Measurements from ENCODE around the gene RRP12. TPM values are rescaled to one million over a fixed set of nuclear protein-coding genes. Genes with fewer than 3 reads are reported as not detected.

RRP12 gene
- polyA plus RNA-seq, 4 donors, result 20.0 to 24.5 (median 21.4) TPM

DNA sequence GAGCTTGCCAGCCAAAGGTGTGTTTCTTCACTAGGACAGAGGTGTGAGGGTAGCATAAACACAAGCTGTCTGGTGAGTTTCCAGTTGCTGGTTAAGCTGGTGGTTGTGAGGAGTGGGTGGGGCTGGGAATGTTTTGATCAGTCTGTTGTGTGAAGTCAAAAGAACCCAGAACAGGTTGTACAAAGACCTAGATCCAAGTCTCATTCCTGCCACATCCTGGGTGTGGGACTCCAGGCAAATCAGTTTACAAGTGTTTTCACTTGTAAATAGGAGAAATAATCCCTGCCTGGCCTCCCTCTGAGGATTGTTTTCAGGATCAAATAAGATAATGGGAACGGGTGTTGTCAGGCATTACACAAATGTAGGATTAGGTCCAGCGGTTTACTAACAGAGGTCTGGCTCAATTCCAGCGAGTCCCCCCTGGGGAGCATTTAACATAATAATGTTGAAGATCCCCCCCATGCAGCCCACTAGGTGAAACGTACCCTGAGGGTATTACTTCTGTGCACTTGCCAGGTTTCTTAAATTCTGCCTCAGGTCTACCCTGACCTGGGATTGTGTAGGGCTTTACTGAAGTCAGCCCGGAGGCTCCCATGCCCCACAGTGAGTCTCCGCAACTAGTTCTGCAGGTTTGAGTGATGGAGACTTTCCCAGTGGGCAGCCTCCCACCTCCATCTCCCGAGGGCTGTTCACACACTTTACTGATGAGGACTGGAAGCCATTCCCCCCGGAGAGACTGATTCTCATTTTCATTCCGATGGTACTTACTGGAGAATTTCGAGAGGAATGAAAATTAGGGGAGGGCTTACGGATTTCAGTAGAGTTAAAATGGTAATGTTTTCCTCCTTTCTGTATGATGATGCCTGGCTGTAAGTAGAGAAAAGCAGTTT is 64.0 kb downstream of the RRP12 start:
- no peak for DNase-seq (ENCODE audit: low read depth in 4 of 4, low spot score in 3 of 4)

DNA sequence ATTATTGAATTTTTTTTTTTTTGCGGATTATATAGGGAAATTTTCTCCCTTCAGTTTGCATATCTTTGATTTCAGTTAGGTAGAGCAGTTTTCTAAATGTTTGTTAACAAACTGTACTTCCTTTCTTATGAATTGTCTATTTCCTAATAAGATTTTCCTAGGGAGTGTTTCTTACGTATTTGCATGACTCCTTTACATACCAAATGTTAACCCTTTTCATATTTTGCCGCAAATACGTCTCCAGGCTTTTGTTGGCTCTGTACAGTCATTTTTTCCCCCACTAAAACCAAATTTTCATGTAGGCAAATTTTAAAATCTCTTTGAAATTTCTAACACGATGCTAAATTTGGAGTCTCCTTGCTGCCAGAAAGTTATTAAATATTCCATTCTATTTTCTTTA is 64.7 kb downstream of the RRP12 start:
- no peak for DNase-seq (ENCODE audit: low read depth in 4 of 4, low spot score in 3 of 4)

DNA sequence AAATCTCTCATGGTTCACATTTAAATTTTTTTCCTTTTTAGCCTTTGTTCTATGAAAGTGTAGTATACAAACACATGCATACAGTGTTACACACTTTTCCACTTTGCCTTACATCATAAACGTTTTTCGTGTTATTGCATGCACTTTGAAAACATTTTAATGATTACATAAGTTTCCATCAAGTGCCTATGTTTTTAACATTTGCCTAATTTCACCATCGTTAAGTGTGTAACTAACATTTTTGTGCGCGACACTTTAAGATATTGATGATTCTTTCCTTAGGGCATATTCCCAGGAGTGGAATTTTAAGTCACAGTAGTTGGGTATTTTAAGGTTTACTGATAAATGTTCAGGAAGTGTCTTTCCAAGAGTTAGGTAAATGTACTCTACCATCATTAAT is 65.1 kb downstream of the RRP12 start:
- no peak for DNase-seq (ENCODE audit: low read depth in 4 of 4, low spot score in 3 of 4)

DNA sequence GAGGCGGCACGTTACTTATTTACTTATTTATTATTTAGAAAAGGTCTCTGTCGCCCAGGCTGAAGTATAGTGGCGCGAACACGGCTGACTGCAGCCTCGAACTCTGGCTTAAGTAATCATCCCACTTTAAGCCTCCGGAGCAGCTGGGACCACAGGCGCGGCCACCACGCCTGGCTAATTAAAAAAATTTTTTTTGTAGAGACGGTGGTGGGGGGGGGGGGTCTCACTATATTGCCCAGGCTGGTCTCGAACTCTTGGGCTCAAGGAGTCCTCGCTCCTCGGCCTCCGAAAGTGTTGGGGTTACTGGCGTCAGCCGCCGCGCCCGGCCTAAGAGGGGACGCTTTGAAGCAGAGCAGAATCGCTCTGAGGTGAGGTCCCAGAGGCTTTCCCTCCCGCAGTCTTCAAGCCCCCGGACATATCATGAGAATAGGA is 65.9 kb downstream of the RRP12 start:
- DNase-seq (ENCODE audit: low read depth in 4 of 4, low spot score in 3 of 4), result no peak

DNA sequence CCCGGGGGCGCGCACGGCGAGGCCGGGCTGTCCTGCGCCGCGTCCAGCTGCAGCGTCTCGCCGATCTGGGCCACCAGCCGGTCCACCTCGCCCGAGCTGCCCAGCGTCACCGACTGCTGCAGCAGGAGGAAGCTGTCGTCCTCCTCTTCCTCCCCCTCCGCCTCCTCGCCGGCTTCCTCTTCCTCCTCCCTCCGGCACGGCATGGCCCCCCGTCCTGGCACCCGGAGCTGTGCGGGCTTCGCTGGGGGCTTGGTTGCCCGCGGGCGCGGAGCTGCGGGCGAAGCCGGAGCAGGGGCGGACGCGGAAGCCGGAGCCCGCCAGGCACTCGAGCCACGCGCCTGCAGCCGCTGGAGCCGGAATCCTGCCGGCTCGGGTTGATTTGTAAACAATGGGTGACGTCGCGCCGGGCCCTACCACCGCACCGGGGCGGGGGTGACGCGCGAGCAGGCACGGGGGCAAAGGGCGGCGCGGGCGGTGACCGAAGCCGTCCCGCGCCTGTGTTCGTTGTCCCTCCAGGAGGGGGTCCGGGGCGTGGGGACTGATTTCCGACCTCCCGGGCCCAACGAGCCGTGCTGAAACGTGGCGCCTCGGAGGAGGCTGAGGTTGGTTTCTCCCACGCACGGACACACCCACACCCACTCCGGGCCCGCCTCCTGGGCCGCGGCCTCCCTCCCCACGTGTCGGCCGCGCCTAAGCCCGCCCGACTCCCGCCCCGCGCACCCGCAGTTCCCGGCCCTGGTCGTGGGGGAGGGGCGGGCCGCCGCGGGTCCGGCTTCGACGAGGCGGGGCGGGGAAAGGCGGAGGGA is 66.6 kb downstream of the RRP12 start, which contains the start of gene FRAT2:
Gene FRAT2, minus strand, starts transcription at position 360 of the 806 bp plus-strand sequence. Its CDS starts 157 bp downstream, at position 203.
- peak; percentile 80 to 88 (median 82) for DNase-seq (ENCODE audit: low read depth in 4 of 4, low spot score in 3 of 4)

DNA sequence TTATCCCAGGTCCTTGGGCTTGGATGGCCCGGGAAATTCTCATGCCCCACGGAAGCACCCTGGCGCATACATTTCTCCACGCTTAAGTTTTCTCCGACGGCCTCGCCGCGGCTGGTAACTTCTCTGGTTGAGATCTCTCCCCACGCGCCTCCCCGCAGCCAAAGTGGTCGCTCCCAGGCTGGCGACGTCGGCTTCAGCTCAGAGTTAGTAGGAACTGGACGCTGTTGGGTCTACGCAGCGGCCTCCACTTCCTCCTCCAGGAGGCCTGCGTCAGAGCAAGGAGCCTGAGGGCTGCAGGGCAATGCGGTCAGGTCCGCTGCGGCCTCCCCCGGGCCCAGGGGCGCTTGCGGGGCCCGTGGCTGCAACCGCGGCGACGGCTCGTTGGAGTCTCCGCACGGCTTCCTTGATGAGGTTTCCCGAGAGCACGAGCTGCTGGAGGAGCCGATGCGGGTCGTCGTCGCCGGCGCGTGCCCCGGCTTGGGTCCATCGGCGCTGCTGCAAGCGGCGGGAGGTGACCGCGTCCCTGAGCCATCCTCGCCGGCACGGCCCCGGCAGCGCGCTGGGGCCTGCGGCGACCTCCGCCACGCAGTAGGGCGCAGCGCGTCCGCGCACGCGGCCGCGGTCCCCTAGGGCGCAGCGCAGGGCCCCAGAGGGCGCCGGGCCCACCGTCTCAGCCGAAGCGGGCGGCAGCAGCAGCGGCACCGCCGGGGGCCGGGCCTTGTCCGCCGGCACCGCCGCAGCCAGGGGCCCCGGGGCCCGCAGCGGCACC is 67.4 kb downstream of the RRP12 start:
- no peak for DNase-seq (ENCODE audit: low read depth in 4 of 4, low spot score in 3 of 4)

DNA sequence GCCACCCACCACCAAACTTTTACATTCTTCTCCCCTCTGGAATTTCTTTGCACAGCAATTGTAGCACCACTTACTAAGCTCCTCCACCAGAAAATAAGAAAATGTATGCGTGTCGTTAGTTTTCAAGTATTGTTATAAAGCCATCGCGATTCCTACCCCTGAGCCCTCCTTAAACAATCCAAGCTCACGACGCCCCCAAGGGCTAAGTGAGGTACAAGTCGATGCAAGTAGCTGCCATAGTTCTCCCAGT is 67.9 kb downstream of the RRP12 start:
- DNase-seq (ENCODE audit: low read depth in 4 of 4, low spot score in 3 of 4), result no peak

DNA sequence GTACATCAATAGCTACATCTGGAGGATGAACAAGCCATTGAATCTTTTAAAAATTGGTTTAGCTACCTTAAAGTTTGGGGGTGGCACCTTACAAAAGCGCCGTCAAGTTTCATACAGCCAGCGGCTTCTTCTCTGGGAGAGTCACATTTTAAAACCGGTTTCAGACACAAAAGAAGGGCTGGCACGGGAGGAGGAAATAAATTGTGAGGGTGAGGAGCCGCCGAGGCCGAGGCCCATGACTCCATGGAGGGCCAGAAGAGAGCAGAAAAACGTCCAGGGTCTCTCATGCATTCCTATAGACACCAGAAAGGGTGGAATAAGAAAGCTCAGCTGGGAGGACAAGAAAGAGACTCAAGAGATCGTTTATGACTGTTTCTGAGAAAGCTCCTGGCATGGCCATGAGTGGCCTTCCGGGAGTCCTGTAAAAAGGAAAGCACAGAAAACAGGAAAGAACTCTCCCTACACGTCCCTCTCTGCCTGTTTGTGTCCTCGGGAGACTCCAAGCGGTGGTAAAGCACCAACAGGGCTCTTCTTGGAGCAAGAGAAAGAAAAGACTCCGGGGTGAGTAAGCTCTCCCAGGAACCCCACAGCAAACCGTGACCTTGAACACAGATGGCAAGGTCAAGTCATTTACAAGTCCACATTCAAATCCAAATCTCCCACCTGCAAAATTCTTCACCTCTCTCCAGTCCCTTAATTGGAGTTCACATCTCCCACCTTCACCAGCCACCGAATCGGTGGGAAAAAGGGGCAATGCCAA is 68.4 kb downstream of the RRP12 start:
- DNase-seq (ENCODE audit: low read depth in 4 of 4, low spot score in 3 of 4), result no peak

DNA sequence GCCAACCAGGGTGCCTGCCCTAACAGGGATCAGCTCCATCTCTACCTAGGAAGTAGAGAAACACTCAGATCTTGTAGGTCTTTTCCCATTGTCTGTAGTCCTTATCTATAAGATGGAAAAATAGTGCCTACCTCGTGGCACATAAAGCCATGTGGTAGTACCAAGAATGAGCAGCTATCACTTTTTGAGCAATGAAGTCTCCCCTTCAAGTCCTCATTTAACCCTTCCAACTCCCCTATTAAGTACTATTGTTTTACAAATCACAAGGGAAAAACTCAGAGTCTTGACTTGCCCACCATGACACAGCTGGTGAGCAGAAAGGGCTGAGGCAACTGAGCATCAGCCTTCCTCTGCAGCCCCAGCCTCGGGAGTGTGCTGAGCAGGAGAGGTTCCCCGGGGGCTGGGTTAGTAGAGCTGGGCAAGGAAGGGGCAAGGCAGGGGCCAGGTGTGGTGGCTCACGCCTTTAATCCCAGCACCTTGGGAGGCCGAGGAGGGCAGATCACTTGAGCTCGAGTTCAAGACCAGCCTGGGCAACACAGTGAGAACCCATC is 69.9 kb downstream of the RRP12 start:
- no peak for DNase-seq (ENCODE audit: low read depth in 4 of 4, low spot score in 3 of 4)

DNA sequence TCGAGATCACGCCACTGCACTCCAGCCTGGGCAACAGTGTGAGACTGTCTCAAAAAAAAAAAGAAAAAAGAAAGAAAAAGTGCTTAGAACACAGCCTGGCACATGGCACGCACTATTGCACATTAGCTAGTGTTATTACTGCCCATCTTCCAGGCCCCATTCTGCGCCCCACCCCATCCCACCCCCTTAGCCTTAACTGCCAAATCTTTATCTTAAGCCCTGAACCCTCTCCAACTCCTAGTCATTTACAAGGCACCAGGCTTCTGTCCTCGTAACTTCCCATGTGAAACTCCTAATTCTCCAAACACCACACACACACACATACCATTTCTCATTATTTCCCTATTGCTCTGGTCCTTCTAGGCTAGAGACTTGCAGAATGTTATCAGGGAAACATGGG is 71.4 kb downstream of the RRP12 start:
- no peak for DNase-seq (ENCODE audit: low read depth in 4 of 4, low spot score in 3 of 4)

DNA sequence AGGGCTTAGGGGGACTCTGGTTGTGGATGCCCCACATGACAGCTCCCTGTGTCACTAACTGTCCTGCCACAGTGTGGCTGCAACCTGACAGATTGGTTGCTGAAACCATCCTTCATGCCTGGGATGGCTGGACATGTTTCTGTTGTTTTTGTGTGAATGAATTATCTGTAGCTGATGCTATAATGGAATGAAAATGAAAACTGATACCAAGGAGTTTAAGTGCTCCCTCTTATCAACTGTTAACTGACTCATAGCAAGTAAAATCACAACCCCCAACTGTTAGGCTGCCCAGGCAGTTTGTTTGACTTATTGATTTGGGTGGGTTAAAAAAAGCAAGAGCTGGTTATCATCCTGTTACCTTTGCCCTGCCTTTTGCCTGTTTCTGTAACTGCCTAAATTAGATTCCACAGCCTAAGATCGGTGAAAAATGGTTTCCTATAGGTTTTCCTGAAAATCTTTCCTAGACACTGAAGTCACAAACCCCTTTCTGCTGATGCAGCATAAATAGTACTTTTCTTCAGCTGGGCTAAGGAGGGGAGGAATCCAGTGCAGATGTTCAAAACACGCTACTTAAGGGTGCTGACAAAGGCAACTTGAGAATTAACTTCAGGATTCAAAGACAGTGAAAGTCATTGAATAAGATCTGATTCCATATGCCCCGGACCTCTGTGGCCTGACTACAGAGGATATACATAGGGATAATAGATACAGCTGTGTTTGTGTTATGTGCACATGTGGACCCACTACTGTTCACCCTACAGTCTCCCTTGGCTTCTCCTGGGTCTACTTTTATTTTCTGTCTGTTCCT is 72.3 kb downstream of the RRP12 start:
- no peak for DNase-seq (ENCODE audit: low read depth in 4 of 4, low spot score in 3 of 4)

DNA sequence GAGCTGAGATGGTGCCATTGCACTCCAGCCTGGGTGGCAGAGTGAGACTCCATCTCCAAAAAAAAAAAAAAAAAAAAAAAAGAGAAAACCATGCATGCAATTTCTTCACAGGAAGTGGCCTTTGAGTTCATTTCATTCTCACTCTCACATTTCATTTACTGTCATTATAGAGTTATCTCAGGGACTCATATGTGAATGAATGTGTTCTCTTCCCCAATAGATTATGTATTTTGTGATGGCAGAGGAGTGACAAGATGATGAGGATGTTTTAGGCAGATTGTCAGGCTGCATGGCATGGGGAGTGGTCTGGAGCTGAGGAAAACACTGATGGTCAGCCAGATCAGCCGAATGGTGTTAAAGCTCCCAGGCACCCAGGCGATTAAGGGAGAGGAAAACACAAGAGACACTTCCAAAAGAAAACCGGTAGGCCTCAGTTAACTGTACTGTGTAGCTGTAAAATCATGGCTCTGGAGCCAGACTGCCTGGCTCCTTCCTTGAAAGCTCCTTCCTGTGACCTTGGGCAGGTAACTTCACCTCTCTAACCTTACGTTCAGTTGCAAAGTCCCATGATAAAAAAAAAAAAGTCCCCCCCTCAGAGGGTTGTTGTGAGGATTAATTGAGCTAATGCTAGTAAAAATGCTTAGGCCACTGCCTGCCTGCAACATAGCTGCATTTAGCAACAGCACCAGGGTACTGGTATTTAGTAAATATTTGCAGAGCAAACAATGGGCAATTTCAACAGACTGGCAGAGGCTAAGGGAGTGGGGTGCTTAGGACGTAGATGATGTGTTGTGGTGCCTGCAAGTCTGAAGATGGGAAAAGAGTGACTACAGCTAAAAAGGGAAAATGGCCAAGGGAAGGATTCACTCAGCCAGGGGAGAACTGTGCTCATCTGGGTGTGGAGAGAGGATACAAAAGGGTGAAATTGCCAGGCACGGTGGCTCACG is 73.5 kb downstream of the RRP12 start:
- DNase-seq (ENCODE audit: low read depth in 4 of 4, low spot score in 3 of 4), result no peak

DNA sequence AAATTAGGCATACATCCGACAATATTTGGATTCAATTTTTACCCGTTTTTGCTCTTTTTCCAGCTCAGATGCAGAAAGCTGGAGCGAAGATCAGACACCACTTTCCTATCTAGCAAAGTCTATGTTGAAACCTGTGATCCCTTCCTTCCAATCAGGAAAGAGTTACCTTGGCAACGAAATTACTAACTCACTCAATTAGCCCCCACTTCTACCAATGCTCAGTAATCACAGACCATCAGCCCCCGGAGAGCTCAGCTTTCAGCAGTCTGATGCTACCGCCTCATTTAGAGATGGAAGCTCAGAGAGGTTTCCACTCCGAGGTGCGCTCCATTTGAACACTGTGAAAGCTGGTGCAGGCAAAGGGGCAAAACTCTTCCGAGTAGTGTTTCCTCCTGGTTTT is 75.4 kb downstream of the RRP12 start:
- DNase-seq (ENCODE audit: low read depth in 4 of 4, low spot score in 3 of 4), result no peak

DNA sequence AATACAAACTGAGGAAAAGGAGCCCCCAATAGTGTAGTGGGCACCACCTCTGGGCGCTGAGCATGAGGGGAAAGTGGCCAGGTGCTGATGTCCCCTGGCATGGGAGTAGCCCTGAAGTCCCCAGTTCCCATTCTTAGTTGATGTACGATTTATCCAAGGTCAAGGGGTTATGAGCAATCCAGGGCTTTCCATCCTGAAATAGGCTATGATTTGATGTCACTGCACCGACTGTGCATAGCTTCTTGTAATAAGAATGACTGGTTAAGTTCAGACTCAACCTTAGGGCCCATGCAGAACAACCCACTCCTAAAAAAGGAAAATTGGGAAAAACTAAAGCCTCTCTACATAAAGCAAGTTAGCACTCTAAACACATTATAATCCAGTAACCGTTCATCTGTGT is 77.6 kb downstream of the RRP12 start:
- DNase-seq (ENCODE audit: low read depth in 4 of 4, low spot score in 3 of 4), result no peak

DNA sequence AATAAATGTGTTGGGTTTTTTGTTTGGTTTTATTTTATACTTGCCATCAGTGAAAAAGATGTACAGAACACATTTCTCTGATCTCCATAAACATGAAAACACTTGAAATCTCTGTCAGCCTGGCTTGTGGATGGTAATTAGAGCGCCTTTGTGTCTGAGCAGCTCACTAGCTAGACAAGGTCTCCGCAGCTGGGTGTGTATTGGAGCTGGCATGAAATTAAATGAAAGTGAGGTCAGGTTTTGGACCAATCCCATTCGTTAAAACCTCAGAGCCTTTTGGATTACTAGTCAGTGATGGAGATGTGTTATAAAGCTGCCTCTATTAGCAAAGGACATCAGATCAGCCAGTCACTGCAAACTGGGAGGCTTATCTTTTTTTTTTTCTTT is 79.3 kb downstream of the RRP12 start:
- no peak for DNase-seq (ENCODE audit: low read depth in 4 of 4, low spot score in 3 of 4)

DNA sequence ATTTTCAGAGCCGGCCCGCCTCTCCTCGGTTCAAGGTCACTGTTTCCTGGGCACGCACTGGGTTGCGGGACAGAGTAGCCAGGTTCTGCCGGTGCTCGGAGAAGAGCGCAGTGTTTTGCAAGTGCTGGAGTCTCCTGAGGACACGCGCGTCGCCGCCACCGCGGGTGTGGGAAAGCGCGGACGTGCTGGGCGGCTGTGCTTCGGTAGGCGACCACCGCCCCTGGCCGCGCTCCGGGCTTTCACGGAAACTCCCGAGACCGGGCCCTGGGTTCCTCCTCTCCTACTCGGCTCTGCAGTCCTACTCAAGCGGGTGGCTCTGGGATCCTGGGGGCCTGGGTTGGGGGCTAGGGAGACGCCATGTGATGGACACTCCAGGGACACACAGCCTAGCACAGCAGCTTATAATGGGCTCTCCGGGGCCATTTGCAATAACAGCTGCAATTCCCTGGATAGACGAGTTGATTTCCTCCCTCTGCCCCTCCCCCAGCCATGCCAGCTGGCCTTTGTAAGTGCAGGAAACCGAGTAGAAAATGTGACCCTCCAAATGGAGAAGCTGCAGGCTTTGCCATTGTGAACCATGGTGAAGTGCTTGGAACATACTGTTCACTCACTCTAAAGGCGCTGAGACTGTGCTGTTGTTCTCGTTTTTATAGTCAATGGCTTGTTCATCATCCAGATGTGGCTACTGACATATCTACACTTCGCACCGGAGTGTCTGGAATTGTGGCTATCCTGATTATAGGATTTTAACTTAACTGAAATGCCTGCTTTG is 79.9 kb downstream of the RRP12 start:
- no peak for DNase-seq (ENCODE audit: low read depth in 4 of 4, low spot score in 3 of 4)

DNA sequence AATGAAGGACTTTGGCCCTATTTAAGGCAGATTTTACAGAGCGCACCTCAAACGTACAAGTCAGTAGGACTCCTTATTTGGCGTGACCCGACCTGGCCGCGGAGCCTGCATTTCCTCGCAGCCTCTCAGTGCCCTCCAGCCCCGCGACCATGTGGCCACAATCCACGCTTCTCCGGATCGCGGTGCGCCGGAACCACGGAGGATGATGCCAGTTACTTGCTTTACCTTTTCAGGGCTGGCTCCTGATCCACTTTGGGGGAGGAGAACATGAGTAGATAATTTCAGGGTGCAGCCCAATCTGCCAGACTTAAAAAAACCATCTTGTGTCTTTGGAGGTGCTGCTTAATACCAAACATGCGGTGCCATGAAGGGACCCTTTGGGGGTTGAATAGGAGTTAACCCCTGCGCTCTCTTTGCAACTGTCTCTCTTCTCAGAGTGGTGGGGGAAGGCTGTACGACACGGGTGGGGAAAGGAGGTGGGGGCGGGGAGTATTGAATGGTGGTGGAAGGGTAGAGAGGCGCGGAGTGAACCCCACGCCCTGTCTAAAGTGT is 80.6 kb downstream of the RRP12 start:
- DNase-seq (ENCODE audit: low read depth in 4 of 4, low spot score in 3 of 4), result no peak
